ENCODE results near the gene SLC22A31.

The SLC22A31 gene

DNA sequence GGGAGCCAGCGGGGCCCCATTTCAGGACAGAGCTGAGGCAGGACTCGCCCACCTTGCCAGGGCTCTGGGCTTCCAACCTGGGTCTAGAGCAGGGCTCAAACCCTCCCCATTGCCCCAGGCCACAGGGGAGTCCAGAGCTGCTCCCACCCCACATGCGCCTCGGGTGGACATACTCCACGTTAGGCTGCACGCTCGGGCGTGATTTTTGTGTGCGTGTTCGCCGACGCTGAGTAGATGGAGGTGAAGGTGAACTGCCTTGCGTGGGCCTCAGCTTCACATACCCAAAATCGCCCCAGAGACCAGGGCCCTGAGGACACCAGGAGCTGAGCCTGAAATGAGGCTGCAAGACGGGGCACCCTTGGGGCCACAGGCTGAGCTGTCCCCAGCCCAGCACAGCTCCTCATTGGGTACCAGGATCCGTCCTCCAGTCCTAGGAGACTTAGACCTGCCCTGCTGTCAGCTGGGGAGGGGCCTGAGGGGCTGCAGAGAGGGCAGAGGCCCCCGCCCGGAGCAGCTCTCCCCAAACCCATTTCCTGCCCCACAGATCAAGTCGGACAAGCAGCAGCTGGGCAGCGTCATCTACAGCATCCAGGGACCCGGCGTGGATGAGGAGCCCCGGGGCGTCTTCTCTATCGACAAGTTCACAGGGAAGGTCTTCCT is 20.6 kb downstream of the SLC22A31 start:
- no peak for DNase-seq (ENCODE audit: low read depth)
- TF ChIP-seq, protein P1, sequence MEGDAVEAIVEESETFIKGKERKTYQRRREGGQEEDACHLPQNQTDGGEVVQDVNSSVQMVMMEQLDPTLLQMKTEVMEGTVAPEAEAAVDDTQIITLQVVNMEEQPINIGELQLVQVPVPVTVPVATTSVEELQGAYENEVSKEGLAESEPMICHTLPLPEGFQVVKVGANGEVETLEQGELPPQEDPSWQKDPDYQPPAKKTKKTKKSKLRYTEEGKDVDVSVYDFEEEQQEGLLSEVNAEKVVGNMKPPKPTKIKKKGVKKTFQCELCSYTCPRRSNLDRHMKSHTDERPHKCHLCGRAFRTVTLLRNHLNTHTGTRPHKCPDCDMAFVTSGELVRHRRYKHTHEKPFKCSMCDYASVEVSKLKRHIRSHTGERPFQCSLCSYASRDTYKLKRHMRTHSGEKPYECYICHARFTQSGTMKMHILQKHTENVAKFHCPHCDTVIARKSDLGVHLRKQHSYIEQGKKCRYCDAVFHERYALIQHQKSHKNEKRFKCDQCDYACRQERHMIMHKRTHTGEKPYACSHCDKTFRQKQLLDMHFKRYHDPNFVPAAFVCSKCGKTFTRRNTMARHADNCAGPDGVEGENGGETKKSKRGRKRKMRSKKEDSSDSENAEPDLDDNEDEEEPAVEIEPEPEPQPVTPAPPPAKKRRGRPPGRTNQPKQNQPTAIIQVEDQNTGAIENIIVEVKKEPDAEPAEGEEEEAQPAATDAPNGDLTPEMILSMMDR (conservative IDR thresholded peaks at IDR 0.05; ENCODE audit: low read length), result no peak

DNA sequence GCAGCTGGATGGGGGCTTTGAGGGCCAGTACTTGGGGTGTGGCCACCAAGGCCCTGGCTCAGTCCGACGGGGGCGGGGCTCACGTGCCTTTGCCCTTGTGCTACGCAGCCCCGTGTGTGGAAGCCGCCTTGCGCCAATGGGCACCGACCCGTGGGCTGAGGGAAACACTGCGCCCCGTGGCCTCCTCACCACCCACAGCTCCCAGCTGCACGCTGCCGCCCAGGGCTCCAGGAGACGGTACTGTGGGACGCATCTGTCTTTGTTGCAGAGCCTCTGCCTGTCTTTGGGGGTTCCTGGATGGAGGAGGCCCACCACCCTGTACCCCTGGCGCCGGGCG is 21.2 kb downstream of the SLC22A31 start:
- no peak overlapping the region for H3K4me3 ChIP-seq (ENCODE audit: low read length)
- TF ChIP-seq, protein P1 (conservative IDR thresholded peaks at IDR 0.05; ENCODE audit: low read length), result no peak
- DNase-seq (ENCODE audit: low read depth), result no peak

More for the DNA sequence above, 20.6 kb downstream of the SLC22A31 start:
- H3K4me3 ChIP-seq (ENCODE audit: low read length), result no peak overlapping the region

DNA sequence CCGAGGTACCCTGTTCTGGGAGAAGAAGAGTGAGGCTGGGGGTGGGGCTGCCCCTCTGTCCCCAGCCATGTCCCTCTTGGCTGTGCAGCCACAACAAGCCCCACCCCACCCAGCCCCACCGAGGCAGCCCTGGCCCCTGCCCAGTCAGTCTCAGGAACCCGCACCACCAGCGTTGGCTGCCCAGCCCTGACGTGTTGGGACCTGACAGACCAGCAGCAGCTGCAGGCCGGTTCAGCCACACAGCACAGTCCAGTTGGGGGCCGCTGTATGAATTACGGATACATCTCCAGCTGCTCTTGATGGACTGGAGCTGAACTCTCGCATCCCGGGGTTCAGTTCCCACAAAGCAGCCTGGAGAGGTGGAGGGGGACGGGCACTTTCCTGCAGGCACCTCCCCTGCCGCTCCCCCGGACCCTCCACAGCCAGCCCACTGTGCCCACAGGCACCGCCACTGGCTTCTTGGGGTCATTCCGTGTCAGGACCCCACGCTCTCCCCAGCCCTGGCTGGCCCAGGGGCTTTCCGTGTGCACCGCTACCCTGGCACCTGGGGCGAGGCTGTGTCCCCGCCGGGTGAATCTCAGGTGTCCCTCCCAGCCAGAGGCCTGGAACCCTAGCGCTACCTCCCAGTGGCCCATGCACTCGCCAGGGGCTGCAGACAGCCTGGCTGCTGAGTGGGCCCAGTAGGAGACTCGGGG is 21.7 kb downstream of the SLC22A31 start:
- DNase-seq (ENCODE audit: low read depth), result no peak
- TF ChIP-seq, protein P1 (conservative IDR thresholded peaks at IDR 0.05; ENCODE audit: low read length), result no peak
- H3K4me3 ChIP-seq (ENCODE audit: low read length), result no peak overlapping the region

DNA sequence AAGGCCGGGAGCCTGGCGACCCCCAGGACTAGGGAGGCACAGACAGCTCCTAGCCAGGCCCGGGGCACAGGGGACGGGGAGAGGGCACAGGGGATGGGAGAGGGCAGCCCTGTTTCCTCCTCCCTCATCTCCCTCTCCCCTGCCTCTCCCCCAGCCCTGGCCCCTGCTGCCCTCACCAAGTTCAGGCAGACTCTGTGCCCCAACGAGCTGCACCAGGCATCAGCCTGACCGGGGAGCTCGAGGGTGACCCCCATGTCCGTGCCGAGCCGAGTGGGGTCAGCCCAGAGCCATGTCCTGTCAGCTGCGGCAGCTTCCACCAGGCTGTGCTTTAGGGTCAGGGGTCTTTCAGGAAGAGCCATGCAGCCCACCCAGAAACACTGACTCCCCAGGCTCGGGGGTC is 22.8 kb downstream of the SLC22A31 start:
- no peak overlapping the region for H3K4me3 ChIP-seq (ENCODE audit: low read length)
- TF ChIP-seq, protein P1 (conservative IDR thresholded peaks at IDR 0.05; ENCODE audit: low read length), result no peak
- DNase-seq (ENCODE audit: low read depth), result no peak

DNA sequence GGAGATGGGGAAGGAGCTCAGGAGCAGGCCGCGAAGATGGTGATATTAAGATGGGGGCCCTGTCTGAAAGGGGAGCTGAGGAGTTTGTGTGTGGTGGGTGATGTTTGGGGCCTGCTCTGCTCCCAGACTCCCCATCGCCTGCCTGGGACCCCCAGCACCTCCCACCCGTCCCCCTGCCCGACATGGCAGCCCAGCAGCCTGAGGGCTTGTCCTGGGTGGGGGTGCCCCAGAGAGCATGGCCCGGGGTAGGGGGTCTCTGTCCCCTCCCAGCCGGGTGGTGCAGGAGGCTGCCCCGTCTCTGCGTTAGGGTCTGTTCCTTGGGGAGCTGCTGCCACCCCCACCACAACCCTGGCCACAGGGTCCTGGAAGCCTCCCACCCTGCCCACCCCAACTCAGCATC is 23.6 kb downstream of the SLC22A31 start:
- TF ChIP-seq, protein P1 (conservative IDR thresholded peaks at IDR 0.05; ENCODE audit: low read length), result no peak
- no peak for DNase-seq (ENCODE audit: low read depth)
- H3K4me3 ChIP-seq (ENCODE audit: low read length), result no peak overlapping the region

DNA sequence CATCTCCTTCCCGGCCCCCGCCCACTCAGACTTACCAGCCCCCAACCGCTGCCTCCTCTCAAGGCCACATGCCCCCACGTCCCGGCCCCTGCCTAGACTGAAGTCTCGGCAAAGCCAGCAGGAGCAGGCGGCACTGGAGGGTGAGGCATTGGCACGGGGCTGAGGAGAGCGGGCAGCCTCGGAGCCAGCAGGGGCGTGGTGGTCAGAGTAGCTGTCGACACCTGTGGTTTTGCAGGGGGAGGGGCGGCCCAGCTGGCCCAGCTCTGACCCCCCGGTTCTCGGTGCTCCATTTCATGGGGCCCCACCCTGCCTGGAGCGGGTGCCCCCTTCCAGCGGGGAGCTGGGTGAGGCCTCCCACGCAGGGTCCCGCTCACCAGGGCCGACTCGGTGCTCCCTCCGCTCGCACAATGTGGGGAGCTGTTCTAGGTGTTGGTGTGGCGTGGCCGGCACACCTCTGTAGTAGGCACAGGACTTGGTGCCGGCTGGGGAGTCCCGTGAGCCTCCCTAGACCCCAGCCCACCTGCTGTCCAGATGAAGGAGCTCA is 24.1 kb downstream of the SLC22A31 start:
- TF ChIP-seq, protein P1 (conservative IDR thresholded peaks at IDR 0.05; ENCODE audit: low read length), result no peak
- no peak for DNase-seq (ENCODE audit: low read depth)

More for the DNA sequence above, 24.1 kb downstream of the SLC22A31 start:
- H3K4me3 ChIP-seq (ENCODE audit: low read length), result no peak overlapping the region

All from AG10803 (cell line).